Activated T-helper 9 cell treated with anti-CD3 and anti-CD28 coated beads, Interleukin-2, amount 50 U/mL, for 16 hours (primary cell): ENCODE measurements around the gene SYT17.

ENCODE experiments used
- DNase-seq: peaks from one replicate; pipeline ENCODE4 v3.0.0-alpha.2; 2020; ENCODE audit warnings: low read depth

SYT17 gene

DNA sequence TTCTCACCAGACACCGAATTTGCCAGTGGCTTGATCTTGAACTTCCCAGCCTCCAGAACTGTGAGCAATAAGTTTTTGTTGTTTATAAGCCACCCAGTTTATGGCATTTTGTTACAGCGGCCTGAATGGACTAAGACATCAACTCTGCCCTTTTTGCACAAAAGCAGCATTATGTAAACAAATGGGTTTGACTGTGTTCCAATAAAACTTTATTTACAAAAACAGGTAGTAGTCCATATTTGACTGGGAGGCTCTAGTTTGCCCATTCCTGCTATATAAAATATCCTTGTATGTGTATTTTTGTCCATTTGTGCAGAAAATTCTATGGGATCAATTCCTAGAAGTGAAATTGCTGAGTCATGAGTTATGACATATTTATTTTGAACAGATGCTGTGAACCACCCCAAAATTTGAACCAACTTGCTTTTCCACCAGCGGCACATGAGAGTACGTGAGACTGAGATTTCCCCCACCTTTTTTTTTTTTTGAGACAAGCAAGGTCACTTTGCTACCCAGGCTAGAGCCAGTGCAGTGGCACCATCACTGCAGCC, 96.2 kb downstream of the SYT17 start:
- no peak for DNase-seq

DNA sequence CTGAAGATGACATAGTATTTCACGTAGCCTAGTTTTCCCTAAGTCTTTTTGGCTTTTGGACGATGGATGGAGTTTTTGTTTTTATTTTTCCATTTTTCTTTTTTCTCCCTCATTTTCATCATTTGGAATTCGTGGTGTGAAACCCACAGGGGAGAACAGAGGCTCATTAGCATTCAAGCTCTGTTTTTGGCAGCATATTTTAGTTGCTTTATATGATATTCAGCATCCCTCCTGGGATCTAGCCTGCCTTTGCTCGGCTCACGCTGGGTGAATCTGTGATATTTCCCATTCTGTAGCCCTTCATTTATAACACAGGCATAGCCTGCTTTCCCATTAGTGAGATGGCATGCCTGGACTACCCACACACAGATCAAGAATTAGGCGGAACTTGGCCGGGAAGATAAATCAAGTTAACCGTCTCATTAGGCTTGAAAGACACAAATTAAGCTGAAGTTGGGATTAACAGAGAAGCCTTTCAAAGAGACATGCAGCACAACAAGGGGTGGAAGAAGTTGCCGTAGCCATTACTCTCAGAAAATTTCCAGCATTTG, 97.4 kb downstream of the SYT17 start:
- DNase-seq = no peak

DNA sequence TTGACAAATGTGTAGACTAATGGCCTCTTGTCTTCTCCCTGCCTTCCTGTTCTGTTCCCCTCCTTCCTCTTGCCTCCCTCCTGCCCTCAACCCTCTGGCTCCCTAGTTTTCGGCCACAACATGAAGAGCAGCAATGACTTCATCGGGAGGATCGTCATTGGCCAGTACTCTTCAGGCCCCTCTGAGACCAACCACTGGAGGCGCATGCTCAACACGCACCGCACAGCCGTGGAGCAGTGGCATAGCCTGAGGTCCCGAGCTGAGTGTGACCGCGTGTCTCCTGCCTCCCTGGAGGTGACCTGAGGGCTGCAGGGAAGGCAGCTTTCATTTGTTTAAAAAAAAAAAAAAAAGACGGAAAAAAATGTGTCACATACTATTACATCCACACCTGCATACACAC, 98.7 kb downstream of the SYT17 start:
- DNase-seq = no peak

DNA sequence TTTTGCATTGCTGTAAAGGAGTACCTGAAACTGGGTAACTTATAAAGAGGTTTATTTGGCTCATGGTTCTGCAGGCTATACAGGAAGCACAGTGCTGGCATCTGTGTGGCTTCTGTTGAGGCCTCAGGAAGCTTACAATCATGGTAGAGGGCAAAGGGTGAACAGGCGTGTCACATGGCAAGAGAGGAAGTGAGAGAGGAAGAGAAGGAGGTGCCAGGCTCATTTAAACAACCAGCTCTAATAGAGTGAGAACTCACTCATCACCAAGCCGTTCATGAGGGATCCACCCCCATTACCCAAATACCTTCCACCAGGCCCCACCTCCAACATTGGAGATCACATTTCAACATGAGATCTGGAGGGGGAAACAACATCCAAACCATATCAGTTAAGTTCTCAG, 101.1 kb downstream of the SYT17 start:
- no peak for DNase-seq

DNA sequence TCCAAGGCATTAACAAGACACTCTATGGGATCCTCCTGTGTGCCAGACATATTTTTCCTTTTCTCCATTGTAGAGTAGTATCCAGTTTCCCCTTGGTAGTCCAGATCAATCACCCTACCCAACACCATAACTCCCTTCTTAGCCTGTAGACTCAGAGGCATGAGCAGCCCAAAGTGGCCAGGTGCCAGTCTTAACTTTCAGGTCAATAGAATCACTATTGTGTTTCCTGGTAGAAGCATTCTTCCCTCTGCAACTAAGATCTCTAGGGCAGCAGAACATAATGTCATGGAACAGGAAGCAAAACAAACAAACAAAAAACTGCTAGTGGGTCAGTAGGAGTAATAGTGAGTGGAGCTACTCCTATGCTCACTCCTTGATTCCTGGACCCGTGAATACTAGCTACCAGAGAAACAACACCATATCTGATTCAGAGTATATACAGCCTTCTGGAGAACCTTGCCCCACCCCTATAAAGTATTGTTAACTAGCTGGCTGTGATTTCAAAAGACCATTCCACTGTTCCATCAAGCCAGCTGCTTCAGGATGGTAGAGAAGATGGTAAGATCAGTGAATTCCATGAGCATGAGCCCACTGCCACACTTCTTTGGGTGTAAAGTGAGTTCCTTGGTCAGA, 106.2 kb downstream of the SYT17 start:
- DNase-seq = no peak

DNA sequence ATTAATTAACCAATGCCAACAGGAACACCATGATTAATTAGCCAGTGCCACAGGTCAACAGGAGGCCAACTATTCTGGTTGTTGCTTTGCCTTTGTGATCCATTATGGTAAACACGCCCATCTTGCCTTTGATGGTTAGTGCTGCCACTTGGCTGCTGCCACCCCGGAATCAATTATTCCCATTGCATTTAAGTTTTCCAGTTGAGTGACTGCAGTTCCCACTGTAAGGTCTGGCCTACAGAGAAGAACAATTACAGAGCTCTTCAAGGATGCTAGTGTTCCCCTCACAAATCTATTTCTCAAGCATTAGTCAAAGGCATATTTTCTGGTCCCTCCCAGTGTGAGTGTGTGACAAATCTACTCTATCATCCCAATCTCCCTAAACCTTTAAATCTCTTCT, 110.4 kb downstream of the SYT17 start:
- DNase-seq = no peak

GRCh38 chr16:19281246-19281645, 113.2 kb downstream of the SYT17 start:
- DNase-seq = no peak

DNA sequence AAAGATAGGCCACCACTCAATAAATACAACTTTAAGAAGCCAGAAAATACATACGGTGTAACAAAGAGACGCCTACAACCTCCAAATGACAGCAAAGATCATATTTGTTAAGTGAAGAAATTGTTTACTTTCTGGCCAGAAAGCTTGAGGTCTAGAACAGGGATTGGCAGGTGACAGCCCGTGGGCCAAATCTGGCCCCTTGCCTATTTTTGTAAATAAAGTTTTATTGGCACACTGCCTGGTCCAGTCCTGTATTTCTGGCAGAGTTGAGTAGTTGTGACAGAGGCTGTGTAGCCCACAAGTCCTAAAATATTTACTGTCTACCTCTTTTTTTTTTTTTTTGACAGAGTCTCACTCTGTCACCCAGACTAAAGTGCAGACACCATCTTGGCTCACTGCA, 114.1 kb downstream of the SYT17 start:
- no peak for DNase-seq

- DNase-seq = no peak
These were observed 115.6 kb downstream of the SYT17 start for GRCh38 chr16:19283637-19284036.

- no peak for DNase-seq
These were observed 116.2 kb downstream of the SYT17 start for GRCh38 chr16:19284207-19284606.

DNA sequence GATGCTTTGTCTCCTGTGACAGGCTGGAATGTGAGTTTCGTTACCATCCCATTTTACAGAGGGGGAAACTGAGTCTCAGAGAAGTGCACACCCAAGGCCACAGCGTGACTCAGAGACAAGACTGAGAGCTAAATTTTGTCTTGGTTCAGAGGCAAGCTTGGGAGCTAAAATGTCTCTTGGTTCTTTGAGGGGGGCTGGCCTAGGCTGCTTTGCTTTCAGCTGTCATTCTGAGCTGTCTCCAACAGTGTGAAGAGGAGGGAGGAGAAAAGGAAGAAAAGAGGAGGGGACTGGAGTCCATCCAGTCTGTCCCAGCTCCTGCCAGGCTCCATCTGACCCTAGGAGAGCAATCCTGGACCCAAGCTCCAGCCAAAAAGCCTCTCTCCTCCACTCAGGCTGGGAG, 117.4 kb downstream of the SYT17 start, which contains the start of gene CLEC19A:
Gene CLEC19A (plus strand): TSS at position 301 of the 400 bp plus-strand sequence. CDS start 121 bp downstream, outside the sequence.
- DNase-seq = no peak

- no peak for DNase-seq
These were observed 118.8 kb downstream of the SYT17 start for GRCh38 chr16:19286827-19287226.

GRCh38 chr16:19287241-19287640, 119.2 kb downstream of the SYT17 start:
- no peak for DNase-seq

DNA sequence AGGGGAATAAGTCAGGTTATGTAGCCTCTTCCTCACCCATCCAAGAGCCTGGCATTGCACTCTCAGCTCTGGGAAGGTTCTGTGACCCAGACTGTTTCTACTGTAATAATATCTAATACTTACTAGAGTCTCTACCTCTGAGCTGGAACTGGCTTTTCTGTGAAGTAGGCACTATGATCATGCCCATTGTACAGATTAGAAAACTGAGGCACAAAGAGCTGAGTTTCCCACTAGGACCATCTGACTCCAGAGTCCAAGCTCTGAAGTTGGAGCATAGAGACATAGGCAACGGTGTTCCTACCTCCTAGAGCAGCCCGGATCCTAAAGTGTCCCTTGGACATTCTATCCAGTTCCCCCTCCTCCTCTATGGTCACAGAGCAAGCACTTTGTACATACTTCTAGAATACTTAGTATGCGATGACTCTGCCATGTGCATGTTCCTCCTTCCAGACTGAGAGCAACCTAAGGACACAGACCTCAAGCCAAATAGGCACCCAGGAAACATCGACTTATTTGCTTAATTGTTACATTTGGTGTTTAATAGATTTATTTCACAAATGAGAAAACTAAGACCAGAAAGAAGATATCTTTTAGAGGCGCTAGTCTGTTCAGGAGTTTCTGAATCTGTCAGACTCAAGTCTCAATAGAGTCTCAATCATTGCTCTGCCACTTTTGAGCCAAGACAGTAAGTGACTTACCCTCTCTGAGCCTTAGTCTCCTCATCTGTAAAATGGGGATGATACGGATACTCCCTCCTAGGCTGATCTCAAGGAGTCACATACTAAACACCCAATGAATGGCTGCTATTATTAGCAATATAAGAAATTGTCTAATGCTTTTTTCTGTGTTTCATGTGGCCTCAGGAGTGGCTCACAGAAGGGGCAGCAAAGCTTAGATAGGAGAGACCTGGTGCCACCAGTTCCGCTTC, 121.1 kb downstream of the SYT17 start:
- DNase-seq = no peak

GRCh38 chr16:19289811-19290485, 121.9 kb downstream of the SYT17 start:
- no peak for DNase-seq

DNA sequence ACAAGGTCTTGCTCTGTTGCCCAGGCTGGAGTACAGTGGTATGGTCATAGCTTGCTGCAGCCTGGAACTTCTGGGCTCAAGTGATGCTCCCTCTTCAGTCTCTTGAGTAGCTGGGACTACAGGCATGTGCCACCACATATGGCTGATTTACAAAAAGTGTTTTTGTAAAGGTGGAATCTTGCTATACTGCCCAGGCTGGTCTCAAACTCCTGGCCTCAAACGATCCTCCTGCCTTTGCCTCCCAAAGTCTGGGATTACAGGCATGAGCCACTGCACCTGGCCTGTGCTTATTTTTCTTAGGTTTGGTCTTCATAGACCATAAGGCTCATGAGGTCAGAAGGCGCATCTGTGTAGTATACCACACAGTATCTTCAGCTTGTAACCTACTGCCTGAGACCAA, 122.8 kb downstream of the SYT17 start:
- DNase-seq = no peak

GRCh38 chr16:19291475-19291874, 123.4 kb downstream of the SYT17 start:
- no peak for DNase-seq

DNA sequence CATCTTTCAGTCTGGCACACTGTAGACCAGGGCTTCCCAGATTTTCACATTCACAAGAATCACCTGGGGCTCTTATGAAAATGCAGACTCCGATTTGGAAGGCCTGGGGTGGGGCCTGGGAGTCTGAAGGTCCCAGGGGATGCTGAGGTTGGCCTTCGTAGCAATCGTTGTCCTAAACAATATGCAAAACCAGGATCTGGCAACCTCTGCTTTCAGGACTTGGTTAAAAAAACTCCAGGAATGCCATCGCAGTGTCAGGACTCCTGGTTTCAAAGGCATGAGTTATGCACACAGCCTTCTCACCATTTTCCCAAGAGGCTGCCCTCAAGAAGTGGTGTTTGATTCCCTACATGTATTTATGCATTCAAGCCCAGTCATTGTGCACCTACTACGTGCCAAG, 124.1 kb downstream of the SYT17 start:
- no peak for DNase-seq

GRCh38 chr16:19294156-19294649, 126.2 kb downstream of the SYT17 start:
- peak; percentile 15 for DNase-seq

DNA sequence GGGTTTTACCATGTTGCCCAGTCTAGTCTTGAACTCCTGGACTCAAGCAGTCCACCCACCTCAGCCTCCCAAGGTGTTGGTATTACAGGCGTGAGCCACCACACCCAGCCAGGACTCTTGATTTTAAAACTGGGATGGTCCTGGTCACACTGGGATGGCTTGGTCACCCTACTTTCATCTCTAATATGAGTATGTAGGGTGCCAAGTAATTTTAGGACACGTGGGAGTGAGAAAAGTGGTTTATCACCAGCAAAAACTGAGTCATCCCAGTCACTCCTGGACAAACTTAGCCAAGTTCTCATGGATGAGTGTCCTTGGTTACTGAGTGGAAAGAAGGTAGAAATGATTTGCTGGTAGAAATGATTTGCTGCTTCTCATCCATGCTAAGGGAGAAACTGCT, 127.4 kb downstream of the SYT17 start:
- no peak for DNase-seq

DNA sequence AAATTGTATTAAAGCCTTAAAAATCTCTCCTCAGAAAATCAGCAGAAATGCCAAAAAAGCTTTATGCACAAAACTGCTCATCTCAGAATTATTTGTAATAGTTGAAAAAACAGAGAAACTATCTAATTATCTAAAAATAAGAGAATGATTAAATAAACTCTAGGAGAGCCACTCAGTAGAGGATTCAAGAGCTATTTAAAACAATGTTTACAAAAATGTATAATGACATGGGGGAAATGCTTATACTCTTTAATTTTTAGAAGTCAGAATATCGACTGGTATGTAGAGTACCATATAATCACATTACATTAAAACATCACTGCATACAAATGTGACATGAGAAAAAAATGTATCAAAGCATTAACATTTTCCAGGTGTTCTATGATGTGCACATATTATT, 129.4 kb downstream of the SYT17 start:
- DNase-seq = no peak

GRCh38 chr16:19299565-19299964, 131.5 kb downstream of the SYT17 start:
- DNase-seq = no peak
